Measurements from ENCODE around the gene ZNF211. TPM values are rescaled to one million over a fixed set of nuclear protein-coding genes. Genes with fewer than 3 reads are reported as not detected.

Gene ZNF211
- total RNA-seq, 1 donor from 2014 or later, result 12.6 TPM

- Mint-ChIP-seq H3K4me3 (ENCODE audit: unreplicated experiment) (peak within 1 kb of the TSS; percentile 79), H3K4me1 (ENCODE audit: low read depth) (peaks cover 15% of the 10 kb centered on the region), H3K36me3 (ENCODE audit: low read depth) (peaks cover 18% of the 10 kb centered on the region), H3K27me3 (ENCODE audit: low read depth) (no peaks in the 10 kb centered on the region), H3K9me3 (ENCODE audit: low read depth) (peaks cover 33% of the 10 kb centered on the region), H3K27ac (ENCODE audit: unreplicated experiment) (no peak within 1 kb of the TSS)
- peak; percentile 95 for DNase-seq (ENCODE audit: low spot score)
- TF ChIP-seq, protein P1, sequence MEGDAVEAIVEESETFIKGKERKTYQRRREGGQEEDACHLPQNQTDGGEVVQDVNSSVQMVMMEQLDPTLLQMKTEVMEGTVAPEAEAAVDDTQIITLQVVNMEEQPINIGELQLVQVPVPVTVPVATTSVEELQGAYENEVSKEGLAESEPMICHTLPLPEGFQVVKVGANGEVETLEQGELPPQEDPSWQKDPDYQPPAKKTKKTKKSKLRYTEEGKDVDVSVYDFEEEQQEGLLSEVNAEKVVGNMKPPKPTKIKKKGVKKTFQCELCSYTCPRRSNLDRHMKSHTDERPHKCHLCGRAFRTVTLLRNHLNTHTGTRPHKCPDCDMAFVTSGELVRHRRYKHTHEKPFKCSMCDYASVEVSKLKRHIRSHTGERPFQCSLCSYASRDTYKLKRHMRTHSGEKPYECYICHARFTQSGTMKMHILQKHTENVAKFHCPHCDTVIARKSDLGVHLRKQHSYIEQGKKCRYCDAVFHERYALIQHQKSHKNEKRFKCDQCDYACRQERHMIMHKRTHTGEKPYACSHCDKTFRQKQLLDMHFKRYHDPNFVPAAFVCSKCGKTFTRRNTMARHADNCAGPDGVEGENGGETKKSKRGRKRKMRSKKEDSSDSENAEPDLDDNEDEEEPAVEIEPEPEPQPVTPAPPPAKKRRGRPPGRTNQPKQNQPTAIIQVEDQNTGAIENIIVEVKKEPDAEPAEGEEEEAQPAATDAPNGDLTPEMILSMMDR (IDR thresholded peaks at IDR 0.05), result peak; percentile 34
These were observed 33.1 kb upstream of the ZNF211 start, which contains the start of gene ZNF530 for GRCh38 chr19:57599761-57600383. TSS of gene ZNF530 (plus strand) at chr19:57599885. CDS start at chr19:57604346, 4,461 bp downstream.

GRCh38 chr19:57606931-57607330 lies 26.0 kb upstream of the ZNF211 start:
- Mint-ChIP-seq H3K4me3 (ENCODE audit: unreplicated experiment) (no peak overlapping the region), H3K9me3 (ENCODE audit: low read depth) (peaks cover 36% of the 10 kb centered on the region), H3K27ac (ENCODE audit: unreplicated experiment) (no peak overlapping the region), H3K27me3 (ENCODE audit: low read depth) (no peaks in the 10 kb centered on the region), H3K4me1 (ENCODE audit: low read depth) (no peaks in the 10 kb centered on the region), H3K36me3 (ENCODE audit: low read depth) (peaks cover 37% of the 10 kb centered on the region)
- DNase-seq (ENCODE audit: low spot score), result no peak
- TF ChIP-seq, protein P1 (IDR thresholded peaks at IDR 0.05), result no peak

- peaks cover 21% of the 10 kb centered on the region for H3K4me1 Mint-ChIP-seq (ENCODE audit: low read depth)
- no peak for DNase-seq (ENCODE audit: low spot score)
- H3K4me3 Mint-ChIP-seq (ENCODE audit: unreplicated experiment), result no peak overlapping the region
- peaks cover 29% of the 10 kb centered on the region for H3K9me3 Mint-ChIP-seq (ENCODE audit: low read depth)
- H3K27me3 Mint-ChIP-seq (ENCODE audit: low read depth), result no peaks in the 10 kb centered on the region
- H3K36me3 Mint-ChIP-seq (ENCODE audit: low read depth), result peaks cover 27% of the 10 kb centered on the region
- TF ChIP-seq, protein P1 (IDR thresholded peaks at IDR 0.05), result no peak
- no peak overlapping the region for H3K27ac Mint-ChIP-seq (ENCODE audit: unreplicated experiment)
These were observed 21.9 kb upstream of the ZNF211 start for GRCh38 chr19:57611113-57611512.

DNA sequence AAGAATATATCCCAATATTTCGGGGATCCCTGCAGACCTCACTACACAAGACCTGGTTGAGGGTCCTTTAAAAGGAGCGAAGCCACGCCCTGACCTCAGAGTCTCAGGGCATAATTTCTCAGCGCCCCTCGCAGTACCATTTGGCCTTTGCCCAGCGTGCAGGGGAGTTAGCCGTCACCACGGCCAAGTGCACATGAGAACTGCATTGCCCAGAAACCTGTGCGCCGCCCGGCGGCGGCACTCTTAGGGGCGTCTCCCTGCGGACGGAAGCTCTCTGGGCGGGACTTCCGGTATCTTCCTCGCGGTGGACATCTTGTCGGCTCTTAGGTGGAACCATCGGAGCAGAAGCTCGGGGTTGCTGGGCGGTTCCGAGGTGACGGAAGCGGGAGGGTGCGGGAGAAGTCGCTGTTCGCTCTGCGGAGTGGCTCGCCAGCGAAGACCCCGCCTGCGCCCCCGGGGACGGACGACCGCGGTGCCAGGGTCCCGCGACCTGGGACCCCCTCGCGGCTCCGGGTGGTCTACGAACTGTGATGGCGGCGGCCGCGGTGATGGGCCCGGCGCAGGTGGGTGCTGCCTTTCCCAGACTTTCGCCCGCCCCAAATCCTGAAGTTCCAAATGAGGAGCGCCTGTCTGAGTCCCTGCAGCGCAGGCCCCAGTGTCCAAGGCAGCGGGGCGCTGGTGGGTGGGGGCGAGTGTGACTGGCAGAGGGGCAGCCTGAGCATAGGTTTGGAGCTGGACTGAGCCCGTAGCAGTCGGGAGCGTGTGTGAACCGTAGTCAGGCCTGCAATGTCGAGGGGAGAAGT lies 18.8 kb upstream of the ZNF211 start, which contains the start of gene ZNF134:
Gene ZNF134 (plus strand): TSS at position 302 of the 803 bp plus-strand sequence. CDS start 5,227 bp downstream, outside the sequence.
- Mint-ChIP-seq H3K27ac (ENCODE audit: unreplicated experiment) (peak within 1 kb of the TSS; percentile 87), H3K4me1 (ENCODE audit: low read depth) (peaks cover 21% of the 10 kb centered on the region), H3K27me3 (ENCODE audit: low read depth) (no peaks in the 10 kb centered on the region), H3K9me3 (ENCODE audit: low read depth) (peaks cover 48% of the 10 kb centered on the region), H3K36me3 (ENCODE audit: low read depth) (peaks cover 45% of the 10 kb centered on the region), H3K4me3 (ENCODE audit: unreplicated experiment) (peak within 1 kb of the TSS; percentile 99)
- DNase-seq (ENCODE audit: low spot score), result peak; percentile 95
- TF ChIP-seq, protein P1 (IDR thresholded peaks at IDR 0.05), result peak; percentile 64

GRCh38 chr19:57615346-57615745 lies 17.6 kb upstream of the ZNF211 start:
- H3K4me1 Mint-ChIP-seq (ENCODE audit: low read depth), result peaks cover 21% of the 10 kb centered on the region
- peak overlapping the region; percentile 87 for H3K27ac Mint-ChIP-seq (ENCODE audit: unreplicated experiment)
- peaks cover 57% of the 10 kb centered on the region for H3K36me3 Mint-ChIP-seq (ENCODE audit: low read depth)
- TF ChIP-seq, protein P1 (IDR thresholded peaks at IDR 0.05), result no peak
- H3K4me3 Mint-ChIP-seq (ENCODE audit: unreplicated experiment), result peak overlapping the region; percentile 99
- no peak for DNase-seq (ENCODE audit: low spot score)
- H3K27me3 Mint-ChIP-seq (ENCODE audit: low read depth), result no peaks in the 10 kb centered on the region
- peaks cover 60% of the 10 kb centered on the region for H3K9me3 Mint-ChIP-seq (ENCODE audit: low read depth)
